Fibroblast of lung (primary cell): ENCODE measurements around the gene VTA1.

Experiments
- CTCF ChIP-seq, 2 donors: IDR thresholded peaks in 1 of 2; conservative IDR thresholded peaks in 1 of 2; 1 replicate in 1 of 2; 2 replicates in 1 of 2; pipeline ENCODE4 v1.5.1; 2011 to 2012; ENCODE audit warnings: low read length in 2 of 2, control low read depth in 1 of 2, inconsistent platforms in 1 of 2, low read depth in 1 of 2, mild to moderate bottlenecking in 1 of 2
- EZH2 ChIP-seq: IDR thresholded peaks from 2 replicates; pipeline ENCODE4 v1.5.1; 2012; ENCODE audit warnings: low read length, control low read depth, mild to moderate bottlenecking; ENCODE audit errors: missing control alignments

DNA sequence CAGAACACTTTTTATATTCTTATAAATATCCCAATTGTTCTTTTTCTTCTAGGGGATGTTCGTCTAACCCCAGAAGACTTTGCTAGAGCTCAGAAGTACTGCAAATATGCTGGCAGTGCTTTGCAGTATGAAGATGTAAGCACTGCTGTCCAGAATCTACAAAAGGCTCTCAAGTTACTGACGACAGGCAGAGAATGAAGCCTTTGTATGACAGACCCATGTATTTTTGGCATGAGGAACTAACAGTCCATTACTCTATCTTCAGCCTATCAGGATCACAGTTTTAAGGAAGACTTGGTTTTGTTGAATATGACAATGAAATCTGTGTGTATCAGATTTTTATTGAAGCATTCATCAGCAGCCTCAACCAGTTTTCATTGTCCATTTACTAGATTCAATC, 71.4 kb downstream of the VTA1 start:
- TF ChIP-seq EZH2 (no peak), CTCF (conservative IDR thresholded peaks at IDR 0.05 in 1 of 2, IDR thresholded peaks at IDR 0.05 in 1 of 2; ENCODE audit: low read depth in 1 of 2, low read length in 2 of 2) (no peak)
